Activated CD8-positive, alpha-beta memory T cell treated with anti-CD3 and anti-CD28 coated beads for 48 hours (primary cell): ENCODE data around the gene CDYL2.
"Not testable (repeated sequence)": the region's sequence is repeated elsewhere in the genome, so short reads cannot be mapped to it uniquely, and the experiment has no call there.

ENCODE experiments used
- DNase-seq, 3 experiments: peaks; one replicate each; pipeline ENCODE4 v3.0.0-alpha.2; 2020; ENCODE audit warnings: low read depth in 2 of 3, low spot score in 2 of 3

CDYL2 gene

DNA sequence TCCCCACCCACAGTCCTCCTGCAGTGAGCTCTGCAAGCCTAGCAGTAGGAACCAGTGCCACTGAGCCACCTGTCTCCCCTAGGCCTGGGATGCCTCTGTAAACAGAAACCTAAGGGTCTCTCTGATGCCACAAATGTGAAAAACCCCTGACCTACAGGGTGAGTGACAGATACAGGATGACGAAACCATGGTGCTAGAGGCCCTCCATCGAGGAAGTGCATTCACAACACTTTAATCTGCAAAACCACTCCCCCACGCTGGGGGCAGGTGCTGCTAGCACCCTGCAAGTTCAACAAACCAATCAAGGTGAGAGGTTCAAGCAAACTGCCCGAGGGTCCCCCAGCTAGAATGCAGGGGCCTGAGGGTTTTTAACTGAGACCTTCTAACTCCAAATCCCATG is 59.5 kb downstream of the CDYL2 start:
- DNase-seq = no peak

GRCh38 chr16:80743772-80744171 is 60.6 kb downstream of the CDYL2 start:
- DNase-seq = no peak

GRCh38 chr16:80743273-80743672 is 61.1 kb downstream of the CDYL2 start:
- no peak for DNase-seq

DNA sequence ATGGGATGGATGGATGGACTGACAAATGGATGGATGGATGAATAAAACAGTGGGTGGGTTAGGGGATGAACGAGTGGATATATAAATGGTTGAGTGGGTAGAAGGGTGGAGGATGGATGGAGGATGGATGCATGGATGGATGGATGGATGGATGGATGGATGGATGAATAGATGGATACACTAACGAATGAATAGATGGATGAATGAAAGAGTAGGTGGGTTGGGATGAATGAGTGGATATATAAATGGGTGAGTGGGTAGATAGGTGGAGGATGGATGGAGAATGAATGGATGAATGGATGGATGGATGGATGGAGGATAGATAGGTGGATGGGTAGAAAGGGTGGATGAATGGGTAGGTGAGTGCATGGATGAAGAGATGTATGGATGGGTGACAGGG is 62.1 kb downstream of the CDYL2 start:
- DNase-seq = no peak

DNA sequence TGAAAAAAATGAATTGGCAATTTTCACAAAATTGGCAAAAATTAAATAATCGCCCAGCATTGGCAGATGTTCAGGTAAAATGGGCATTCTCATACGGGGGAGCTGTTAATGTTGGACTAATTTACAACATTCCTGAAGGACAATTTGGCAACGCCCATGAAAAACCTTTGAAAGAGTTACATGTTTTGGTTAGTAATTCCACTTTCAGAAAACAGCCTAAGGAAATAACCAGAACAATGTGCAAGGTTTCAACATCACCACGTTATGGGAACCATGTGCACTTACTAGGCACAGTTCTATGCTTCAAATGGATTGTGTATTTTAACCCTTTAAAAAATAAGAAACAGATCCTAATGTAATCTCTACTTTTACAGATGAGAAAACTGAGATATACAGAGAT is 62.7 kb downstream of the CDYL2 start:
- no peak for DNase-seq

DNA sequence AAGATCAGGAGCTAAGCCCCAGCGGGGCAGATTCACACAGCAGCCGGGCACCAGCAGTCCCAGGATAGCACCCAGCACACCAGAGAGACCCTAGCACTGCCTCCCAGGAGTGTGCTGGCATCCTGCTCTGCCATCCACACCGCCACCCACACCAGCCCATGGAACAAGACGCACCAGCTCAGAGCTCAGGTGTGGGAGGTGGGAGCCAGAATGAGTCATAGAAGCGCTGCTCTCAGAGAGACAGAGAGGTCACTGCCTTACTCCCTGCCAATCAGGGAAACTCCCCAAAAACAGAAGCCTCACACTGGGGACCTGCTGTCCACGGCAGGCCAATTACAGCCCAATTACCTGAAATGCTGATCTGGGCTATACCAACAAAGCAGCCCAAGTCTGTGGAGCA is 64.9 kb downstream of the CDYL2 start:
- peak in 1 of 3 experiments; percentile 5 for DNase-seq

DNA sequence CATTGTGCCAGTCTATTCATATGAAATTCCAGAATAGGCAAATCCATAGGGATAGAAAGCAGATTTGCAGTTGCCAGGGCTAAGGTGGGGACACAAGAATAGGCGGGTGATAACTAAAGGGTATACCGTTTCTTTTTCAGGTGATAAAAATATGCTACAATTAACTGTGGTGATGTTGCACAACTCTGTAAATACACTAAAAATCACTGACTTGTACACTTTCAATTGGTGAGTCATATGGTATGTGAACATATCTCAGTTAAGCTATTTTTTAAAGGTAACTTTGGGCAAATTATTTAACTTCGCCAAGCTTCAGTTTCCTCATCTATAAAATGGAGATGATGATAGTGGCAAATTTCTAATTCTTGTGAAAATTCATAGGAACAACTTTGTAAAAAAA is 65.9 kb downstream of the CDYL2 start:
- no peak for DNase-seq

GRCh38 chr16:80735846-80736245 is 68.6 kb downstream of the CDYL2 start:
- no peak for DNase-seq

DNA sequence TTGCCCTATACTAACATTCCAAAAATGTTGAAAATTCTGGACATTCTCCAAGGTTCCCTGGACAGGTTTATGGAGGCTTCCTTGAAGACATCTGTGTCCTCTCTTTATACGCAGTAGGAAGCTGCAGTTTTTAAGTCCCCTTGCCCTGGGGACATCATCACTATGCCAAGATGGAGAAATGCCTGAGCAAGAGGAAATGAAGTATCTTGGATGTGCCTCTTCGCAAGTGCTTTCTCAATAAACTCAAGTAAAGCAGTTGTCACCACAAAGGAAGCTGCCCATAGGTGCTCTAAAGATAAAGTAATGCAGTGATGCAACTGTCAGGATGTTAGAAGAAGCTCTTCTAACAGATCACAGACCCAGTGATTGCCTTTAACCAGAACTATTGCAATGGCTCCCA is 71.0 kb downstream of the CDYL2 start:
- DNase-seq = no peak

DNA sequence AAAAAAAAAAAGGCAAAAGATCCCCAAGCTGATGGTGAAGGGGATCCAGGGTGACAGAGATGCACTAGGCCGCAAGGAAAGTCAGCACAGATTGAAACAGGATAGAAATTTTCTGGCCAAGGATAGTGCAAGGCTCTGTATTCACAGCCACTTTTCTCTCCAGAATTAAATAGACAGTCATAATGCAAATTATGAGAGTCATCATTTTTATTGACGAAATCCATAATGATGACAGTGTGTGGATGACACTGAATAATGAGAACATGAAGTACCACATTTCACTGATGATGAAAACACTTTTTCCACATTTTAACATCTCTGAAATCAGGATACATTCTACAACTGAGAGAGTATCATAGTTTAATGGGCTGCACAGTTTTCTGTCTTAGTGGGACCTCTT is 72.5 kb downstream of the CDYL2 start:
- DNase-seq = no peak

- not testable (repeated sequence) for DNase-seq
These were observed 77.2 kb downstream of the CDYL2 start for GRCh38 chr16:80727066-80727763.

- DNase-seq = no peak
These were observed 78.7 kb downstream of the CDYL2 start for GRCh38 chr16:80725566-80726162.

GRCh38 chr16:80723981-80724380 is 80.4 kb downstream of the CDYL2 start:
- DNase-seq = no peak

- DNase-seq = no peak
These were observed 81.3 kb downstream of the CDYL2 start for GRCh38 chr16:80723091-80723490.

DNA sequence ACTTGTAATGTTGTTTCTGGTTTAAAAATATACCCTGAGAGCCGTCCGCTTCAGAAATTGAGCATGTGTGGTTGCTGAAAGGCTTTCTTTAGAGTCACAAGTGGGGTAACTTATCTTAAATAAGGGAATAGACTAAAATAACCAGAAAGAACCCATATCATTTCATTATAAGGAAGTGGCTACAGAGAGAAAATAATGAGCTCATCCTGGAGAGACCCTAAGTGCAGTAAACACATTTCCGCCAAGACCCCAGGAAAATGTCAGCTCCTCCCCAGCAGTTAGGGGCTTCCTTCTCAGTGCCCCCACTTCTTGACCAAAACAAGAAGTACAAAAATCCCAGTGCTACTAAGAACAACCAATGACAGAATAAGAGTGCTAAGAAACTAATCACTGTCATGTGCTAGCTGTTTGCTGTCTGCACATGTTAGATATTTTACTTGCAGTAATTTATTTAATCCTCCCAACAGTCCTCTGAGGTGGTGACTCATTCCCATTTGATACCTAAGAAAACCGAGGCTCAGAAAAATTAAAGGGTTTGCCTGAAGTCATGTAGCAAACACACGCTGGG is 83.5 kb downstream of the CDYL2 start:
- no peak for DNase-seq

DNA sequence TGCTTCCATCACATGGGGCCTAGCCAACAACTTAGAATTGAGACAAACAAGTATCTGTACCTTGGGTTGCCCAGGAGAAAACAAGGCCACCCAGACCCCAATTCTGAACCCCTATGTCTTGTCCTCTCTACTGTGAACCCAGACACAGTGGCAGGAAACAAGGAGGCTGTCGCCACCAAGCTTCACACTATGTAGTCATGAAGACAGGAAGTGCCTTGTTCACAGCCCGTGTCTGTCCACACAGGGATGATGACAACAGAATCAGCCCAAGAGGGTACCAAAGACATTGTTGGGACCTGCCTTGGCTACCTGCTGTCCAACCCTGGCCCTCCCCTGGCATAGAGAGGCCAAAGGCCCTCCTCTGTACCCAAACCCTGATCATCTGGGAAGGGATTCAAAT is 84.8 kb downstream of the CDYL2 start:
- DNase-seq = no peak

DNA sequence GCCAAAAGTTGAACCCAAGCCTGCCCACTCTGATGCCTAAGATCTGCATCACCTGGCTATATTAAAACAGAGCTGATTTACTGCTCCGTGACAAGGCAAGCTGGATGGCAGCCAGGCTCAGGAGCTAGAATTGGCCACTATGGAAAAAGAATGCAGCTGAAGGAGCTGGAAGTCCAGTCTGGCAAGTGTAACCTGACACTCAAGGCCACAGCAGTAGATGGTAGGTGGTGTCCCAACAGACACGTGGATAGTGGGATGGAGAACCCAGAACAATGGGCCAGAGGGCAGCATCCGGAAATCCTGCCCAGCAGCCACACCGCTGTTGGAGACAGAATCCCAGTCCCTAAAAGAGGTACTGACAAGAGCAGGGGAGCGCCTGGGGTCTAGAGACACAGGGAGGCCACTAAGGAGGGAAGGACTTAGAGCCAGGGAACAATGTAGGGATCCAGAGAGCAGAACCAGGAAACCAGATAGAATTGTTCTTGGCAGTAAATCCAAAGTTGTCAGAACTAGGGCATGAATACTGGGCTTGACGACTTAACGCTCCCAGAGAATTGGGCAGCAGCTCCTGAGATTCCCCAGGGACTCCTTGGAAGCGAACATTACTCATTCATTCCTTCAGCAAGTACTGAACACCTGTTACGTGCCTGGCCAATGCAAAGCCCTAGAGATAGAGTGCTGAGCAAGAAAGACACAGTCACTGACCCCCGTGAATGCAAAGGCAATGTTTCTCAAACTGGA is 85.7 kb downstream of the CDYL2 start:
- no peak for DNase-seq

- DNase-seq = no peak
These were observed 86.8 kb downstream of the CDYL2 start for GRCh38 chr16:80717611-80718010.

DNA sequence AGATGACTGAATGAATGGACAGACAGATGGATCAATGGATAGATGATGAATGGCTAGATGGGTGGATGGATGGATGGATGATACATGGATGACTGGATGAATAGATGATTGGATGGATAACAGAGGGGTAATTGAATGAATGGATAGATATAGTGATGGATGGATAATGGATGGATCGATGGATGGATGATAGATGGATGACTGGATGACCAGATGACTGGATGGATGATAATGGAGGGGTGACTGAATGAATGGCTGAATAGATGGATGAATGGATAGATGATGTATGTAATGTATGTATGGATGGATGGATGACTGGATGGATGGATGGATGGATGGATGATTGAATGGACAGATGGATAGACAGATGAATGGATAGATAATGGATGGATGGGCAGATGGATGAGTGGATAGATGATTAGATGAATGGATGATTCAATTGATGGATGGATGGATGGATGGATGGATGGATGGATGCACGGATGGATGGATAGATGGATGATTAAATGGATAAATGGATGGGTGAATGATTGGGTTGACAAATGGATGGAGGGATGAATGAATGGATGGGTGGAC is 87.7 kb downstream of the CDYL2 start:
- DNase-seq = no peak

DNA sequence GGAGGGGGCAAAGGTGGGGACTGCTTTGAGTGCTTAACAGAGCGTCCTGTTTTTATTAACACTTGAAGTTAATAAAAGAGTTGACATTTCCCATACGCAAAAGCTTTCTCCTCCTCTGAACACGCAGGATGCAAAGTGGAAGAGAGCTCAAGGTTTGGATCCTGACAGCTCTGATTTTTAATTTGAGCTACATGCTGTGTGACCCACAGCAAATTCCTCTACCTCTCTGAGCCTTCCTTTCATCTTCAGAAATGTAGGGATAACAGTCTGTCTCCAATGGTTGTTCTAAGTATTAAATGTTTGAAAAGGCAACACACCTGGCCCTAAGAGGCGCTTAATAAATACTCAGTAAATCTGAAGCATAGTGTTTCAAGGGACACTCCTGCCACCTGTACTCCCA is 93.0 kb downstream of the CDYL2 start:
- no peak for DNase-seq

- DNase-seq = no peak
These were observed 93.5 kb downstream of the CDYL2 start for GRCh38 chr16:80710918-80711317.

DNA sequence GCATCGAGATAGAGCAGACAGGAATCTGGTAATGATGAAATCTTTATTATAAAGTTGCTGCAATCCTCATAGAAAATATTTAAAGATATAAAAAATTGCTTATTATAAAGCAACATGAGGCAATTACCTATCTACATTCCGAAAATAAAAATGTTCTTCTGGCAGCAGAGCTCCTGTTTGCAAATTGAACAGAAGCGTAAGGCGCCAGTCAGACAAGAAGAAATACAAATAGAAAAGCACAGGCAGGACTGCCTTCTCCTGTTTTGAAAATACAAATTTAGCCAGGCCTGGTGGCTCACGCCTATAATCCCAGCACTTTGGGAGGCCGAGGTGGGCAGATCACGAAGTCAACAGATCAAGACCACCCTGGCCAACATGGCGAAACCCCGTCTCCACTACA is 95.6 kb downstream of the CDYL2 start:
- DNase-seq = no peak
